Erythroblast (primary cell): ENCODE results near the gene ERVFRD-1.

Experiments
- GATA1 ChIP-seq: IDR thresholded peaks from 2 replicates; pipeline ENCODE4 v1.6.1; 2011; ENCODE audit warnings: low read depth, mild to moderate bottlenecking, control low read depth, low read length, moderate library complexity
- POLR2A ChIP-seq: IDR thresholded peaks from 2 replicates; pipeline ENCODE4 v1.6.1; 2011; ENCODE audit warnings: mild to moderate bottlenecking, low read length

GRCh38 chr6:11092668-11093375, 18.7 kb downstream of the ERVFRD-1 start:
- TF ChIP-seq POLR2A = no peak
- TF ChIP-seq GATA1 = no peak
